Ramos (cell line): ENCODE results near the gene FKBP1B.
"Not testable (repeated sequence)": the region's sequence is repeated elsewhere in the genome, so short reads cannot be mapped to it uniquely, and the experiment has no call there.

ENCODE experiments used
- in situ Hi-C: fragments of 300-500 bp; cut with MboI; formaldehyde crosslinking; loops from one replicate; pipeline ENCODE4 v1.14.3; 2022; ENCODE audit warnings: low sequenced_read_pairs; ENCODE audit not compliant: unreplicated experiment

The FKBP1B gene

DNA sequence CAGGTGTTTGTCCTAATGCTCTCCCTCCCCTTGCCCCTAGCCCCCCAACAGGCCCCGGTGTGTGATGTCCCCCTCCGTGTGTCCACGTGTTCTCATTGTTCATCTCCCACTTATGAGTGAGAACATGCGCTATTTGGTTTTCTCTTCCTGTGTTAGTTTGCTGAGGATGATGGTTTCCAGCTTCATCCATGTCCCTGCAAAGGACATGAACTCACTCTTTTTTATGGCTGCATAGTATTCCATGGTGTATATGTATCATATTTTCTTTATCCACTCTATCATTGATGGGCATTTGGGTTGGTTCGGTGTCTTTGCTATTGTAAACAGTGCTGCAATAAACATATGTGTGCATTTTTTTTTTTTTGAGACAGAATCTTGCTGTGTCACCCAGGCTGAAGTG lies 43.7 kb downstream of the FKBP1B start:
- in situ Hi-C loops: not testable (repeated sequence)

DNA sequence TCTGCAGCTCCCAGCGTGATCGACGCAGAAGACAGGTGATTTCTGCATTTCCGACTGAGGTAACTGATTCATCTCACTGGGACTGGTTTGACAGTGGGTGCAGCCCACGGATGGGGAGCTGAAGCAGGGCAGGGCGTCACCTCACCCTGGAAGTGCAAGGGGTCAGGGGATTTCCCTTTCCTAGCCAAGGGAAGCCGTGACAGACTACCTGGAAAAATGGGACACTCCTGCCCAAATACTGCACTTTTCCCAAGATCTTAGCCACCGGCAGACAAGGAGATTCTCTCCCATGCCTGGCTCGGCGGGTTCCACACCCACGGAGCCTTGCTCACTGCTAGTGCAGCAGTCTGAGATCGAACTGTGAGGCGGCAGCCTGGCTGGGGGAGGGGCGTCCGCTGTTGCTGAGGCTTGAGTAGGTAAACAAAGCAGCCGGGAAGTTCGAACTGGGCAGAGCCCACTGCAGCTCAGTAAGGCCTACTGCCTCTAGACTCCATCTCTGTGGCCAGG lies 45.7 kb downstream of the FKBP1B start:
- in situ Hi-C loops: not testable (repeated sequence)

DNA sequence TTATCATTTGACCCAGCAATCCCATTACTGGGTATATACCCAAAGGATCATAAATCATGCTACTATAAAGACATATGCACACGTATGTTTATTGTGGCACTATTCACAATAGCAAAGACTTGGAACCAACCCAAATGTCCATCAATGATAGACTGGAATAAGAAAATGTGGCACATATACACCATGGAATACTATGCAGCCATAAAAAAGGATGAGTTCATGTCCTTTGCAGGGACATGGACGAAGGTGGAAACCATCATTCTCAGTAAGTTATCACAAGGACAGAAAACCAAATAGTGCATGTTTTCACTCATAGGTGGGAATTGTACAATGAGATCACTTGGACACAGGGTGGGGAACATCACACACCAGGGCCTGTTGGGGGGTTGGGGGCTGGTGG lies 51.2 kb downstream of the FKBP1B start:
- in situ Hi-C loops: not testable (repeated sequence)

DNA sequence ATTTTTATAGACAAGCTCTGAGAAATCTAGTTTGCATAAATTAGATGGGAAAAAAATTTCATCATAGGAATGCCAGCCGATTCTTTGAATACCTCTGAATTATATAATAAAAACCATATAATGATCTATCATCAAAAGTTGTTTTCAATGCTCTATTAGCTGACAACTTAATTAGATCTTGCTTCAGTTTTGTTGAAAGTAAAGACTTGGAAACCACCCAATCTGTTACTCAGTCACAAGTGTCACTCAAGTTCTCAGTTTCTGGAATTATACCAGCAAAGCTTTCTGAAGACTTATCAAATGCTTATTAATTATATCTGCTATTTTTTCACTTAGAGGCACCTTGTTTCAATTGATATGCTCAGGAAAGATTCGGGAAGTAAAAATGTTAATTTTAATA lies 52.5 kb downstream of the FKBP1B start:
- in situ Hi-C loops: no loop called here

DNA sequence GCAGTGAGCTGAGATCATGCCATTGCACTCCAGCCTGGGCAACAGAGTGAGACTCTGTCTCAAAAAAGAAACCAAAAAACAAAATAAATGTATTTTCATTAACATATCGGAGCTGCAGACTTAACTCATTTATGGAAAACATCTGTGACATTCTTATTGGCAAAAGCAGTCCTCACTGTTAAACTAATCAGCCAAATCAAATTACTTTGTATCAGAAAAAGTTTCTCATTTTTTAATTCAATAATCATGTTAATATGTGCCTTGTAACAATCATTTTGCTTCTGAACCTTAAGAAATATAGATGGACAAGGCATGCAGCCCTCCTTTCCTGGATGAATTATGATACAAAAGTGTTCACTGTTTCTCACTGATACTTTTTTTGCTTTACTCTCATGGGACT lies 53.1 kb downstream of the FKBP1B start:
- in situ Hi-C loops: no loop called here

DNA sequence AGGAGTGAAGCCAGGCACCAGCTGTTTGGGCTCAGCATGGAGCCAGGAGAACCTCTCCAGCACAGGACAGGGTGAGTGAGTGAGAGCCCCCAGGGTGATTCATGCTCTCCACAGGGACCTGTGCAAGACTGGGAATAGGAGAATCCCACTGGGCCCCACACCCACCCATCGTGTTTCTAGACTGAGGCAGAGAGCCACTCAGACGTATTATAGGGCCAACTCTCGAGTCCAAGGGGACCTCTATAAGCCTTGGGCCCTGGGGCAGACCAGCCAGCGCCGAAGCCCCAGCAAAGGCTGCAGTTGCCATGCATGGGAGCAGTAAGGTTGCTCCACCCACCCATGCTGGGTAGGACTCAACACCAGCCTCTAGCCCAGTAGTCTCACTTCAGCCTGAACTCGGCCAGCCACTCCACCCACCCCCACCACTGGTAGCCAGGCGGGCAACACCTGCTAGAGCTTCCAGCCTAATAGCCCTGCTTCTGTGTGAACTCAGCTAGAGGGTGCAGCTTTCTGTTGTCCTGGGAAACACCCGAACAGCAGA lies 54.6 kb downstream of the FKBP1B start:
- in situ Hi-C loops: no loop called here

DNA sequence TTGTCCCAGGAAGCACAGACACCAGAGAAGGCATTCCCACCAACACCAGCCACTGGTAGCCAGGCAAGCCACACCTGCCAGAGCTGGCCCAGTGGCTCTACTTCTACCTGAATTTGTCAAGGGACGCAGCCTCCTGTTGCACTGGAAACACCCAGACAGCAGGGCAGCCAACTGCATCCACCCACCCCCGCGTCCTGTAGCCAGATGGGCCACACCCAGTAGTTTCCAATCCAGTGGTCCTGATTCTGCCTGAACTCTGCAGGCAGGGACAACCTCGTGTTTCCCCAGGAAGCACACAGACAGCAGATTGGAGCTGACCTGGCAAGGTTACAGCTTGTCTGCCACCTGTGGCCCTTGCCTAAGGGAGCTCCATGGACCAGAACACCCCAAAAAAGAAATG lies 55.4 kb downstream of the FKBP1B start:
- in situ Hi-C loops: no loop called here

DNA sequence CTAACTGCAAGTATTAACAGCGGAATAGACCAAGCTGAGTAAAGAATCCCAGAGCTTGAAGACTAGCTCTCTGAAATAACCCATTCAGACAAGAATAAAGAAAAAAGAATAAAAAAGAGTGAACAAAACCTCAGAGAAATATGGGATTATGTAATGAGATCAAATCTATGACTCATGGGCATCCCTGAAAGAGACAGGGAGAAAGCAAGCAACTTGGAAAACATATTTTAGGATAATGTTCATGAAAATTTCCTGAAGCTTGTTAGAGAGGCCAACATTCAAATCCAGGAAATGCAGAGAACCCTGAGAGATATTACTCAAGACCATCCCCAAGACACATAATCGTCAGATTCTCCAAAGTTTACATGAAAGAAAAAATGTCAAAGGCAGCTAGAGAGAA lies 56.3 kb downstream of the FKBP1B start:
- in situ Hi-C loops: no loop called here

DNA sequence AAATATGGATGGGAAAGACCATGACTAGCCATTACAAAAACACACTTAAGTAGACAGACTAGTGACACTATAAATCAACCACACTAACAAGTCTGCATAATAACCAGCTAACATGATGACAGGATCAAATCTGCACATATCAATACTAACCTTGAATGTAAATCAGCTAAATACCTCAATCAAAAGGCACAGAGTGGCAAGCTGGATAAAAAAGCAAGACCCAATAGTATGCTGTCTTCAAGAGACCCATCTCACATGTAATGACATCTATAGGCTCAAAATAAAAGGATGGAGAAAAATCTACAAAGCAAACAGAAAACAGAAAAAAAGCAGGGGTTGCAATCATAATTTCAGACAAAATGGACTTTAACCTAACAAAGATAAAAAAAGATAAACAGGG lies 57.2 kb downstream of the FKBP1B start:
- in situ Hi-C loops: no loop called here

DNA sequence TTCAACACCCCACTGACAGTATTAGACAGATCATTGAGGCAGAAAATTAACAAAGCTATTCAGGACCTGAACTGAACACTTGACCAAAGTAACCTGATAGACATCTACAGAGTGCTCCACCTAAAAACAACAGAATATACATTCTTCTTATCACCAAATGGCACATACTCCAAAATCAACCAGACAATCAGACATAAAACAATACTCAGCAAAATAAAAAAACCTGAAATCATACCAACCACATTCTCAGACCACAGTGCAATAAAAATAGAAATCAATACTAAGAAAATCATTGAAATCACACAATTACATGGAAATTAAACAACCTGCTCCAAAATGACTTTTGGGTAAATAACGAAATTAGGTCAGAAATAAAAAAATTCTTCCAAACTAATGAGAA lies 57.8 kb downstream of the FKBP1B start:
- in situ Hi-C loops: no loop called here

DNA sequence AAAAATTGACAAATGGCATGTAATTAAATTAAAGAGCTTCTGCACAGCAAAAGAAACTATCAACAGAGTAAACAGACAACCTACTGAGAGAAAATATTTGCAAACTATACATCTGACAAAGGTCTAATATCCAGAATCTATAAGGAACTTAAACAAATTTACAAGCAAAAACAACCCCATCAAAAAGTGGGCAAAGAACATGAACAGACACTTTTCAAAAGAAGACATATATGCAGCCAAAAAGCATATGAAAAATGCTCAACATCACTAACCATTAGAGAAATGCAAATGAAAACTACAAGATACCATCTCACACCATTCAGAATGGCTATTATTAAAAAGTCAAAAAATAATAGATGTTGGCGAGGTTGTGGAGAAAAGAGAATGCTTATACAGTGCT lies 59.9 kb downstream of the FKBP1B start:
- in situ Hi-C loops: not testable (repeated sequence)

DNA sequence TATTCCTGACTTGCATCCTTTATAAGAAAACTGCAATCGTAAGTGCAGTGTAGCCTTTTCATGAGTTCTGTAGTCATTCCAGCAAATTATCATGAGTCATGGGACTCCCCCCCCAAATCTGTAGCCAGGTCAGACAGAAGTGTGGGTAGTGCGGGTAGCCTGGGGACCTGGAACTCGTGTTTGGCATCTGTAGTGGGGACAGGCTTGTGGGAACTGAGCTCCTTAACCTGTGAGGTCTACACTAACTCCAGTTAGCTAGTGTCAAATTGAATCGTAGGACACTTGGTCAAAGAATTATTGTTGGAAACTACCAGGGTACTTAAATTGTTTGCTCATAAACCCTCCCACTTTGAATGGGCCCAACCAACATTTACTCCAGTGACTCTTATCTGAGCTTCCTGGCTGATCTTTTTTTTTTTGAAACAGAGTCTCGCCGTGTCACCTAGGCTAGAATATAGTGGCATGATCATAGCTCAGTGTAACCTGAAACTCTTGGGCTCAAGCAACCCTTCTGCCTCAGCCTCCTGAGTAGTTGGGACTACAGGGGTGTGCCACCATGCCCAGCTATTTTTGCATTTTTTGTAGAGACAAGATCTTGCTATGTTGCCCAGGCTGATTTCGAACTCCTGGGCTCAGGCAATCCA lies 61.2 kb downstream of the FKBP1B start:
- in situ Hi-C loops: no loop called here

DNA sequence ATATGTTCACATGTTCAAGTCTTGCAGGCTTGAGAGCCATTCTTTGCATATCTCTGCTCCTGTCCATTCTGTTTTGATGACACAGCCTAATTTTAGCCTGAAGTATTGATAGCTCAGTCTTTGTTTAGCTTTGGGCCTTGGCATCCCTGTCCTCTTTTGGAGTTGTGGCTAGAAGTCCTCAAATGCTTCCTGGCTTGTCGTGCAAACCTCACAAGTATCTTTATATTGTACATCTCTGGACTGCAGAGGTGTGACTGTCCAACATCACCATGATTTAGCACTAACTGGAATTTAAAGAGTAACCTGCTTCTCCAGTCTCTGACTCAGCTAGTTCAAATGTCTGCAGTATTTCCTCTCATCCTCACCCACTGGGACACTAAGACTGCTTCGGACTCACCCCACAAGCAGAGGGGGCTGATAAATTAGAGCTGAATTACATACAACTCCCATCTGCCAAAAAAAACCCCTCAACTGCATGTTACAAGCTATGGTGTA lies 61.9 kb downstream of the FKBP1B start:
- in situ Hi-C loops: no loop called here
